Heart left ventricle (tissue), 16 donors: ENCODE measurements around the gene NXPE4. TPM values are rescaled to one million over a fixed set of nuclear protein-coding genes. Genes with fewer than 3 reads are reported as not detected.
"Not testable (repeated sequence)": the region's sequence is repeated elsewhere in the genome, so short reads cannot be mapped to it uniquely, and the experiment has no call there.

ENCODE experiments used
- ATAC-seq, 4 donors: fragments of 200-7000 bp; cut with Tn5 transposase; one replicate each; pipeline ENCODE4 v1.9.1; 2020 to 2022; ENCODE audit warnings: moderate library complexity in 4 of 4, mild to moderate bottlenecking in 3 of 4, moderate number of reproducible peaks in 1 of 4
- DNase-seq, 5 donors: peaks; one replicate each; pipeline ENCODE4 v3.0.0-alpha.2; 2020
- H3K27ac ChIP-seq, 12 donors: fragments of 200-600 bp; sonication (generic) in 4 of 12; one replicate each; pipeline versions ENCODE4 v1.5.0 to v1.8.0; 2016 to 2022; ENCODE audit warnings: mild to moderate bottlenecking in 2 of 12
- H3K27me3 ChIP-seq, 9 donors: fragments of 200-600 bp; sonication (generic) in 2 of 9; one replicate each; pipeline versions ENCODE4 v1.5.1 to v1.8.0; 2016 to 2022; ENCODE audit warnings: mild to moderate bottlenecking in 3 of 9
- H3K36me3 ChIP-seq, 9 donors: fragments of 200-600 bp; sonication (generic) in 2 of 9; one replicate each; pipeline versions ENCODE4 v1.5.0 to v1.8.0; 2018 to 2022; ENCODE audit warnings: mild to moderate bottlenecking in 2 of 9
- H3K4me1 ChIP-seq, 12 donors: fragments of 200-600 bp; sonication (generic) in 4 of 12; one replicate each; pipeline versions ENCODE4 v1.5.0 to v1.8.0; 2016 to 2022; ENCODE audit warnings: mild to moderate bottlenecking in 3 of 12
- H3K4me3 ChIP-seq, 12 donors: fragments of 200-600 bp; sonication (generic) in 4 of 12; one replicate each; pipeline versions ENCODE4 v1.5.0 to v1.8.0; 2017 to 2022; ENCODE audit warnings: mild to moderate bottlenecking in 9 of 12, moderate library complexity in 4 of 12
- H3K9me3 ChIP-seq, 12 donors: fragments of 200-600 bp; sonication (generic) in 4 of 12; one replicate each; pipeline versions ENCODE4 v1.5.0 to v1.8.0; 2016 to 2022; ENCODE audit warnings: mild to moderate bottlenecking in 1 of 12
- POLR2A ChIP-seq, 2 donors: fragments of 450-650 bp; IDR thresholded peaks; one replicate each; pipeline ENCODE4 v1.6.1; 2017; ENCODE audit warnings: antibody characterized with exemption in 2 of 2, mild to moderate bottlenecking in 2 of 2, moderate library complexity in 2 of 2
- WGBS, 4 donors: extraction: QIAGEN DNeasy Blood & Tissue Kit in 2 of 4; methylation state at CpG; one replicate each; pipeline versions ENCODE4 v1.1.5 to v1.1.7; 2013 to 2018; 5-methylcytosine and 5-hydroxymethylcytosine counted together
- intact Hi-C, 10 donors: fragments of 100-400 bp; cut with DNase I; formaldehyde crosslinking; loops; one replicate each; pipeline versions ENCODE4 v1.11.1 to v1.14.2; 2022
- polyA plus RNA-seq, 2 donors: library from polyadenylated mRNA; stranded (reverse); fragments of 200-250 nt; gene quantifications; one replicate each; pipeline ENCODE4 v1.2.3, GENCODE V29; 2013
- total RNA-seq, 9 donors: library from RNA; depleted of rRNA in 2 of 9; stranded (reverse); fragments of >200 nt in 2 of 9; fragmentation: NEBNext Ultra II Directional in 3 of 9; extraction: Animal tissue kit (Norgen Biotek cat#: 25700) in 3 of 9; gene quantifications; one replicate each; pipeline versions ENCODE4 v1.1.0 to v1.2.4, GENCODE V29; 2016 to 2023
- TF ChIP-seq, protein P1 (sequence below), 12 donors: fragments of 200-600 bp; sonication (generic) in 4 of 12; IDR thresholded peaks; one replicate each; pipeline versions ENCODE4 v1.5.0 to v1.8.0; 2018 to 2022; ENCODE audit warnings: antibody characterized with exemption in 12 of 12, mild to moderate bottlenecking in 5 of 12
- donor health status: ischemic (EF 13 %, LVEDD 7.1; RV severe dilation, severe dysfunction).
- donor health status: healthy with polysubstance abuse.
- donor health status: DM: no; HTN: yes; CAD: no.
- donor health status: DM: no; HTN: no; CAD: no.
- donor health status: ischemic (EF 25% LVEDD 6.9; RV normal size, moderate dysfunction).
- donor health status: ischemic (EF 25% LVEDD 5.7; RV mildly dilated, moderate dysfunction).
- donor health status: healthy.
- donor health status: DM: yes; HTN: yes; CAD: no.
- donor health status: ischemic (EF 35%, LVEDD 5.7; RV mildly dilated, moderate dysfunction).
- donor health status: nonischemic (EF 11% LVEDD 7.7; RV severe dilation, severe dysfunction).
- donor health status: DM: yes; HTN: yes; CAD: no.
- donor health status: PGD.
- donor health status: ischemic (EF 29% LVEDD 5.4; RV normal size, mild dysfunction).
- donor health status: nonischemic (EF 23%, LVEDD 6.1; RV moderate dilation, normal function).

Gene NXPE4
- total and polyA plus RNA-seq, 11 donors: not detected

DNA sequence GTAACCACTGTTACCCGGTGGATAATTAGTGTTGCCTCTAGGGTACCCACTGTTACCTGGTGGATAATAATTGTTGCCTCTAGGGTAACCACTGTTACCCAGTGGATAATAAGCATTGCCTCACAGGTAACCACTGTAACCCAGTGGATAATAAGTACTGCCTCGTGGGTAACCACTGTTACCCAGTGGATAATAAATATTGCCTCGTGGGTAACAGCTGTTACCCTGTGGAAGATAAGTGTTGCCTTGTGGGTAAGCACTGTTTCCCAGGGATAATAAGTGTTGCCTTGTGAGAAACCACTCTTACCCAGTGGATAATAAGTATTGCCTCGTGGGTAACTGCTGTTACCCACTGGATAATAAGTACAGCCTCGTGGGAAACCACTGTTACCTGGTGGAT lies 9.3 kb upstream of the NXPE4 start:
- ATAC-seq (no peak), DNase-seq (no peak)
- no peak for TF ChIP-seq POLR2A (IDR thresholded peaks at IDR 0.05)
- TF ChIP-seq, protein P1, sequence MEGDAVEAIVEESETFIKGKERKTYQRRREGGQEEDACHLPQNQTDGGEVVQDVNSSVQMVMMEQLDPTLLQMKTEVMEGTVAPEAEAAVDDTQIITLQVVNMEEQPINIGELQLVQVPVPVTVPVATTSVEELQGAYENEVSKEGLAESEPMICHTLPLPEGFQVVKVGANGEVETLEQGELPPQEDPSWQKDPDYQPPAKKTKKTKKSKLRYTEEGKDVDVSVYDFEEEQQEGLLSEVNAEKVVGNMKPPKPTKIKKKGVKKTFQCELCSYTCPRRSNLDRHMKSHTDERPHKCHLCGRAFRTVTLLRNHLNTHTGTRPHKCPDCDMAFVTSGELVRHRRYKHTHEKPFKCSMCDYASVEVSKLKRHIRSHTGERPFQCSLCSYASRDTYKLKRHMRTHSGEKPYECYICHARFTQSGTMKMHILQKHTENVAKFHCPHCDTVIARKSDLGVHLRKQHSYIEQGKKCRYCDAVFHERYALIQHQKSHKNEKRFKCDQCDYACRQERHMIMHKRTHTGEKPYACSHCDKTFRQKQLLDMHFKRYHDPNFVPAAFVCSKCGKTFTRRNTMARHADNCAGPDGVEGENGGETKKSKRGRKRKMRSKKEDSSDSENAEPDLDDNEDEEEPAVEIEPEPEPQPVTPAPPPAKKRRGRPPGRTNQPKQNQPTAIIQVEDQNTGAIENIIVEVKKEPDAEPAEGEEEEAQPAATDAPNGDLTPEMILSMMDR (IDR thresholded peaks at IDR 0.05): no peak
- intact Hi-C loops: loop anchor here in 2 of 10 donors (10.0 kb wide), 1 partner anchor 260 kb away; no protein-coding TSS in a partner anchor
- Histone ChIP-seq H3K36me3 (no peaks in the 10 kb centered on the region), H3K9me3 (peaks cover 0 to 40% (median 0%) of the 10 kb centered on the region in 12 donors), H3K4me3 (no peak overlapping the region), H3K27me3 (no peaks in the 10 kb centered on the region), H3K27ac (no peak overlapping the region), H3K4me1 (no peaks in the 10 kb centered on the region)
- 66 to 76% (median 75%) methylated on average over 5 of the region's 5 CpGs for WGBS, 4 donors

- intact Hi-C loops: loop anchor here in 2 of 10 donors (10.0 kb wide), 1 partner anchor 259 kb away; no protein-coding TSS in a partner anchor
Observed at GRCh38 chr11:114604179-114604813, 8.7 kb upstream of the NXPE4 start.

GRCh38 chr11:114603151-114603550 lies 7.6 kb upstream of the NXPE4 start:
- H3K27me3 ChIP-seq, H3K4me3 ChIP-seq, DNase-seq, H3K36me3 ChIP-seq, H3K4me1 ChIP-seq, ATAC-seq, H3K27ac ChIP-seq: not testable (repeated sequence)
- H3K9me3 ChIP-seq: peaks cover 0 to 30% (median 0%) of the 10 kb centered on the region in 12 donors
- WGBS, 4 donors: 87 to 93% (median 89%) methylated on average over 7 of the region's 7 CpGs
- intact Hi-C loops: loop anchor here in 2 of 10 donors (10.0 kb wide), 1 partner anchor 258 kb away; no protein-coding TSS in a partner anchor

More at GRCh38 chr11:114604179-114604813, 8.7 kb upstream of the NXPE4 start:
- H3K27ac ChIP-seq: no peak overlapping the region
- no peaks in the 10 kb centered on the region for H3K36me3 ChIP-seq
- TF ChIP-seq POLR2A (IDR thresholded peaks at IDR 0.05): no peak
- TF ChIP-seq, protein P1 (IDR thresholded peaks at IDR 0.05): no peak
- no peak overlapping the region for H3K4me3 ChIP-seq
- H3K4me1 ChIP-seq: no peaks in the 10 kb centered on the region
- DNase-seq (no peak), ATAC-seq (no peak)
- H3K27me3 ChIP-seq: no peaks in the 10 kb centered on the region
- H3K9me3 ChIP-seq: peaks cover 0 to 35% (median 0%) of the 10 kb centered on the region in 12 donors
- 88 to 92% (median 91%) methylated on average over 13 of the region's 13 CpGs for WGBS, 4 donors

- H3K9me3 ChIP-seq: no peaks in the 10 kb centered on the region
- WGBS, 4 donors: 81 to 100% (median 84%) methylated on average over 1 of the region's 1 CpG
- ATAC-seq: no peak
- H3K27me3 ChIP-seq: no peaks in the 10 kb centered on the region
- H3K36me3 ChIP-seq: no peaks in the 10 kb centered on the region
- intact Hi-C loops: no loop called here
- no peak for DNase-seq
- H3K27ac ChIP-seq: no peak overlapping the region
- no peaks in the 10 kb centered on the region for H3K4me1 ChIP-seq
- no peak overlapping the region for H3K4me3 ChIP-seq
- TF ChIP-seq POLR2A (IDR thresholded peaks at IDR 0.05): no peak
- TF ChIP-seq, protein P1 (IDR thresholded peaks at IDR 0.05): no peak
Observed at GRCh38 chr11:114598461-114598860, 2.9 kb upstream of the NXPE4 start.
